Measurements from ENCODE around the gene RIMBP2.

- no peak for TF ChIP-seq POLR2AphosphoS5 (IDR thresholded peaks at IDR 0.05; ENCODE audit: low read depth, low read length)
- TF ChIP-seq SIN3A (IDR thresholded peaks at IDR 0.05; ENCODE audit: borderline replicate concordance, insufficient read depth, low read length): no peak
- TF ChIP-seq TAF1 (IDR thresholded peaks at IDR 0.05; ENCODE audit: borderline replicate concordance, insufficient read depth, low read length): no peak
- TF ChIP-seq REST (IDR thresholded peaks at IDR 0.05; ENCODE audit: insufficient read depth in 1 of 2, low read depth in 2 of 2, low read length in 2 of 2): no peak
- TF ChIP-seq FOXP2 (optimal IDR thresholded peaks at IDR 0.05; ENCODE audit: borderline replicate concordance, extremely low read depth, extremely low read length, insufficient read depth): no peak
Measured at GRCh38 chr12:130508847-130509246, 207.3 kb downstream of the RIMBP2 start.

Measured in PFSK-1 (cell line).